ENCODE data around the gene CHML. TPM values are rescaled to one million over a fixed set of nuclear protein-coding genes. Genes with fewer than 3 reads are reported as not detected.

The CHML gene
- total RNA-seq, 1 donor from 2014 or later = 5.7 TPM

DNA sequence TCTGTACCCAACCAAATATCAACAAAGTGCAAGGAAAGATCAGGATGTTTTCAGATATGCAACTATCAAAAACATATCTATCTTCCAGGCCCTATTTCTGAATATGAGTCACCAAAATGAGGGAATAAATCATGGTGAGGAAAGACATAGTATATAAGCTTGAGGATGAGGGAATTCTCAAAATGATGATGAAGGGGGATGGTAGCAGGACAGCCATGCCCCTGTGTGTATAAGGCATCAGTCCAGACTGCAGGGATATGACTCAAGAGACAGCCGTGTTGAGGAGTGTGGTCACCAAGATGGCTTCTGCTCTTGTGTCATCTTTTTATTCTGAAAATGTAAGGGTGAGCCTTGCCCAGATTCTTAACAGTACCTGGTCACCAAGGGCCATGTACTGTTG lies 7.5 kb upstream of the CHML start:
- no peak for DNase-seq (ENCODE audit: low spot score)
- intact Hi-C loops (cut with DNase I) = no loop called here

DNA sequence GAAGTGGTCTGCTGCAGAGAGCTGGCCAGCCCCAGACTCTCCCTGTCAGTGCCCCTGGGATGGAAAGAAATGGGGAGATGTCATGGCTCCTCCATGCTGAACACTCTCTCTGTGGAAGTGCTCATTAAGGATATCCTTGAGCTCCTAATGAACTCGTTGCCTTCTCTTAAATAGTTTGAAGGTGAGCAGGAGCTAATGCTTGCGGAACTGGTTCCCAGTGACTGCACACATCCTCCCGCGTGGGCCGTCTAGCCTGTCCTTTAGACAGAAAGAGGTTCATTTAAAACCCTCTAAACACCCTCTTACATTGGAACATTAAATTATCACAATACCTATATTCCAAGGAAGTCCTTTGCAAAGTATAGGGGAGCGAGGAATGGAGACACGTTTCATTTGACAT lies 6.0 kb upstream of the CHML start:
- DNase-seq (ENCODE audit: low spot score) = no peak
- intact Hi-C loops (cut with DNase I) = no loop called here

GRCh38 chr1:241645199-241645598 lies 5.0 kb upstream of the CHML start:
- no peak for DNase-seq (ENCODE audit: low spot score)

DNA sequence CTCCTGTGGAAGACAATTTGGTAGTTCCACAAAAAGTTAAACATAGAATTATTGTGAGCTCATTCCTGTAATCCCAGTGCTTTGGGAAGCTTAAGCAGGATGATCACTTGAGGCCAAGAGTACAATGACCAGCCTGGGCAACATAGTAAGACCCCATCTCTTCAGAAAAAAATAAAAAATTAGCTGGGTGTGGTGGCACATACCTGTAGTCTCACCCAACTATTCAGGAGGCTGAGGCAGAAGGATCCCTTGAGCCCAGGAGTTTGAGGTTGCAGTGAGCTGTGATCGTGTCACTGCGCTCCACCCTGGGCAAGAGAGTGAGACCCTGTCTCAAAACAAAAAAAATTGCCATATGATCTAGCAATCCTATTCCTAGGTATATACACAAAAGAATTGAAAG lies 4.1 kb upstream of the CHML start:
- intact Hi-C loops (cut with DNase I) = loop anchor here (5.0 kb wide), 1 partner anchor 127 kb away; the partner anchor contains the start of gene FH
- DNase-seq (ENCODE audit: low spot score) = no peak

More at GRCh38 chr1:241645199-241645598, 5.0 kb upstream of the CHML start:
- intact Hi-C loops (cut with DNase I) = no loop called here

DNA sequence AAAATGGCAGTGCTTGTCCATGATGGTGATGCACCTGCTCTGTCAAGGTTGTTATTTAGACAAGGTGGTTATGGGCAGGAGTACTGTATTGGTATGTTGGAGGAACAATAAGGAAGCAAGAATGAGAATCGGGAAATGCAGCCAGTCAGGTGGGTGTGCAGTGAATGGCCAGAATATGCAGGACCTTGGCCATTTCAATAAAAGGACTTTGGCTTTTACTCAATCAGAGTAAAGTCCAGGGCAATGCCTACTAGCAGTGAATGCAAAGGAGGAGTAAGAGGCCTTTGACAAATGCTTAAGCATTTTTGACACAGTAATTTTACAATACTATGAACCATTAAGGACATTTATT lies 2.4 kb upstream of the CHML start:
- no peak for DNase-seq (ENCODE audit: low spot score)
- intact Hi-C loops (cut with DNase I) = loop anchor here (5.0 kb wide), 1 partner anchor 125 kb away; the partner anchor contains the start of gene FH

GRCh38 chr1:241641773-241642592 lies 1.8 kb upstream of the CHML start:
- no peak for DNase-seq (ENCODE audit: low spot score)
- intact Hi-C loops (cut with DNase I) = loop anchor here (5.0 kb wide), 1 partner anchor 125 kb away; the partner anchor contains the start of gene FH

DNA sequence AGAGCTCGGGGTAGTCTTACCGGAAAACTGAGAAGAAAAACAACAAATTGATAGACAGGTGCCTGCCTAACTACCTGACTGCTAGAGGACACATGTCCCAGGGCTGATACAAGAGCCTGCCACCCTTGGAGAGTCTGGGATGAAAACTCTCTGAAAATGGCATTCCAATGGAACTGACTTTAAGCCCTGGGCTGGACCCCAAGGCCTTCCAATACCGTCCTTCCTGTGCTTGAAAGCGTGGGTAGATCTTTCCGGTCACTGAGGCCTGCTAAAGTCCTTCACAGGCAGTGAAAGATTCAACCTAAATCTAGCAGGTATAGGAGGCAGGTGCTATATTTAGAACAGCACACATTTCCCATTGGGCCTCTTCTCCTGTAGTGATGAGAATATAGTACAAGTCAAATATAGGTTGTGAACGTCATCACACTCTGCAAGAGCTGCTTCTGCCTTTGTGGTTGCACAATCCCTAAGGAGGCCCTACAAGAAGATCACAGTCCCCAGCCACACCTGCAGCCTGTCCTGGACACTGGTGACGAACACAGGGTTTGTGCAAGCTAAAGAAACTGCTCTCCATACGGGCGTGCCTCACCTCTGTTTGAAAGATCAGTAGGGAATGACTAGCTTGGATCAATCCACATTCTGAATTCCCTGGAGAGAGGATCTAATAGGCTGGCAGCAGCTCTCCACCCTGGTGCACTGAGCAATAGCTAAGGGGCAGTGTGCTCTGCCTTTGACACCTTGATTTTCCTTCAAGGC lies 876 bp upstream of the CHML start:
- no peak for DNase-seq (ENCODE audit: low spot score)
- intact Hi-C loops (cut with DNase I) = loop anchor here (5.0 kb wide), 1 partner anchor 124 kb away; the partner anchor contains the start of gene FH

GRCh38 chr1:241639623-241640148 lies 483 bp downstream of the CHML start:
- DNase-seq (ENCODE audit: low spot score) = no peak
- intact Hi-C loops (cut with DNase I) = loop anchor here (5.0 to 10.0 kb wide), 2 partner anchors 122 to 205 kb away; partner anchors contain the start of genes EXO1 and FH

DNA sequence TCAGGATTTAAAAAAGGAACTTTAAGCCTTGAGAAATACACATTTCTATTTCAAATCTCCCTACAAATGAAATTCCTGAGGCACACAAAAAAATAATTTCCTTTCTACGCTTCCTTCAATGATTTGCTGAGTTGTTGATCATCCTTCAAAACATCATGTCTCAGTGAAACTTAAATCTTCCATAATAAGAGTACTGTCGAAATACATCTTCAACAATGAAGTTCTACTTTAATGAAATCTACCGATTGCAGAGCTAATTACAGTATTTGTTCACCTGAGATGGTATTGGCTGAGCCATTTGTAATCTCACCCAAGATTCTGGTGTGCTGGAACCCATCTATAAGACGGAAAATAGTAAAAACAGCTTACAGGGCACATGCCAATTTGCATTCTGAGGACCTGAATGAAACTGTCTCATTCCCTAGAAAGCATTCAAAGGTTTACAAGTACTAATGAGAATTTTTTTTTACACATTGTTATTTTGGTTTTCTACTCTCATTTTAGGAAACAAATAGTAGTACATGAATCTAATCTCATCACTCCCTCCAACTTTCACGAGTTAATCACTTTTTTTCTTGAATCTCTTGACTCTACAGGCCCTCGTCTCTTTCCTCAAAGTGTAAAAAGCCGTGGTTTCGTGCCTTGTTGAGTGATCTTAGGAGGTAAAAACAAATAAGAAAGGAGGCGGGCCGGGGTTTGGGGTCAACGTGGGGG lies 1.1 kb downstream of the CHML start:
- intact Hi-C loops (cut with DNase I) = loop anchor here (10.0 kb wide), 1 partner anchor 206 kb away; the partner anchor contains the start of gene EXO1
- DNase-seq (ENCODE audit: low spot score) = no peak

DNA sequence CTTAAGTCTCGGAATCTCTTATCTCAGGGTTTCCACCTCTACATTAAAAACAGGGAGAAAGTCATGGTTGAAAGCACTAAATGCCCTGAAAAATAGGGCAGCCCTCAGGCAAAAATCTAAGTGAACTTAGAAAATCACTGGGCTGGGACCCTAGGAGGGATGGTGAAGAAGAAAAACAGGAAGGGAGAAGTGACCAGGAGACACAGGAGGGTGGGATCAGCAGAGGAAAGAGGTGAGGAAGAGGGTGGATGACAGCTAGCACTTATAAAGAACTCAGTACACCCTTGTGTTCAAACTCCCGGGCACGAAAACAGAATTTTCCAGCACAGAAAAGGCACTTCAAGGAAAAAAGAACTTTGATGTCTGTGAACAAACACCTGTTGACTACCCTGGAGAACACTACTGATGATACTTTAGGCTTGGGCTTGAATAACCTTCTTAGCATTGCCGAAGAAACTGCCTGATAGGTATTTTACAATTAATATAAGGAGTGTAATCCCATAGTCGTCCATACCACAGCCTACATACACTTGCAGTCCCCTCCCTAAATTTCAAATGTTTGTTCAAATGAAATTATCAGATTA lies 2.0 kb downstream of the CHML start:
- intact Hi-C loops (cut with DNase I) = loop anchor here (10.0 kb wide), 1 partner anchor 207 kb away; the partner anchor contains the start of gene EXO1
- no peak for DNase-seq (ENCODE audit: low spot score)

DNA sequence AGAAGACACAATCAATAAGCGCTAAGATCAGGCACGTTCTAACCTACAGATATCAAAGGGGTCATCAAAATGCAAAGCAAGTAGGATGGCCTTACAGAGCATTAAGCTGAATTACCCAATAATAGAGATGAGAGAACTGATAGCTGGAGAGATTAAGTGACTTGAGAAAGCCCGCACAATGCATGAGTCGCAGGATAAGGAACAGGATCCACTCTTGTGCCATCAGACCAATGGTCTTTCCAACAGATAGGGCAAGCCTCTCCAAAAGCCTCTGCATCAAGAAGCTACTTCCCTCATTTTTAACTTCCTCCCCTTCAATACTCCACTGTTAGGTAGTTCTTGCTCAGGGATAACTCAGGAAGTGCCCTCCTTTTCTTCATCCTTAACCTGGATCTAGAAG lies 2.6 kb downstream of the CHML start:
- intact Hi-C loops (cut with DNase I) = loop anchor here (10.0 kb wide), 1 partner anchor 207 kb away; the partner anchor contains the start of gene EXO1
- DNase-seq (ENCODE audit: low spot score) = no peak

- intact Hi-C loops (cut with DNase I) = loop anchor here (10.0 kb wide), 1 partner anchor 208 kb away; the partner anchor contains the start of gene EXO1
Measured at GRCh38 chr1:241637046-241637590, 3.1 kb downstream of the CHML start.

DNA sequence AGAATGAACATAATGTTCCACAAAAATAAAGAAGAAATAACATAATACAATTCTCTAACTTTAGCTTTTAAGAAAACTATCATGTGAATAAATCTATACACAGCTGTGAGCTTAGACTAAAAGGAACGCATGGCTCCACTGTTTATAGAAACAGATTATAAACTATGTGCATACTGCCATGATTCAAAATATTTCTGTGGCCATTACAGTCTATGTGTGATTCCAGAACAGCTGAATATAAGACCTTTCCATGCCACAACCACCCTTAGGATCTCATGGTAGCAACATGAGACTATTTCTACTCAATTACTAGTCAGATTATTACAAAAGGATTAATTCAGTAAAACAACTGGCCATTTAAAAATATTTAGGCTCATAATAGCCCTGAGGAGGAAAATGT lies 3.9 kb downstream of the CHML start:
- DNase-seq (ENCODE audit: low spot score) = no peak
- intact Hi-C loops (cut with DNase I) = loop anchor here (10.0 kb wide), 1 partner anchor 209 kb away; the partner anchor contains the start of gene EXO1

More at GRCh38 chr1:241637046-241637590, 3.1 kb downstream of the CHML start:
- no peak for DNase-seq (ENCODE audit: low spot score)

DNA sequence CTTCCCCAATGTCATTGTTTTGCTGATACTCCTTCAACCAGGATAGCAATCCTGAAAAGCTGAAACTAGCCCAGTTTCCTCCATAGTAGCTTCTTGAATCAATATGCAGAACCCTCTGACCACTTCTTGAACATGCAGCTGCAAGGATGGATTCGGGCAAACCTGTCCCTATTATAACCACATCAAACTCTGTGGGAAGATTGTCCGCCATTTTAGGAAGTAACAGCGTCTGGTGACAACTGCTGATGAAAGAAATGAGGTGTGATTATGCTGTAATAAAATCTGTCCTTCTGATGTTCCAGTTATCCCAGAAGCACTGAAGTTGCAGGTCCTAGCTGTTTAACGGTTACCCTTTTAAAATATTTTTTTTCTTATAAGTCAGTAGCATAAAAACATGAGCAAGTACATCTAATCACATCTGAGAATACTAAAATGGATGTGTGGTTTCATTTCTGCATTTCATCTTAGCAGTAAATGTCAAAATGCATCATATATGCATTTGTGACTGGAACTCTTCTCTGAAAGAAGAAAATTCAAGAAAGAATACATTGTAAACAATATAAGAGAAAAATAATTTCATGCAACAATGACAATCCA lies 4.5 kb downstream of the CHML start:
- intact Hi-C loops (cut with DNase I) = loop anchor here (10.0 kb wide), 1 partner anchor 209 kb away; the partner anchor contains the start of gene EXO1
- no peak for DNase-seq (ENCODE audit: low spot score)

GRCh38 chr1:241632987-241633386 lies 7.2 kb downstream of the CHML start:
- intact Hi-C loops (cut with DNase I) = loop anchor here (10.0 kb wide), 1 partner anchor 212 kb away; the partner anchor contains the start of gene EXO1
- DNase-seq (ENCODE audit: low spot score) = no peak

DNA sequence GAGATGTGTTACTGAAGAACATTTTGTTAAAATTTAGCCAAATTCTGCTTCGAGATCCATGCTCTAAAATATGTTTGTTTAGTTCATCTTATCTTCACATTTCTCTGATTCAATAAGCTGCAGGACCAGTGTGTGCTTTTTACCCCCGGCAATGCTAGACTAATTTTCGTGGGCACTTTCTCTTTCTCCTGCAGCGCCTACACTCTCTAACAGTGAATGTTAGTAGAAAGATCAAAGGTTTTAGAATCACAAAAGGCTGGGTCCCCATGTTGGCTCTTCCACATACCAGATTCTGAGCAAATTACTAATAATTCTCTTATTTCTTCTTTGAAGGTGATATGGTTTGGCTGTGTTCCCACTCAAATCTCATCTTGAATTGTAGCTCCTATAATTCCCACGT lies 8.5 kb downstream of the CHML start:
- intact Hi-C loops (cut with DNase I) = loop anchor here (10.0 kb wide), 1 partner anchor 213 kb away; the partner anchor contains the start of gene EXO1
- no peak for DNase-seq (ENCODE audit: low spot score)

DNA sequence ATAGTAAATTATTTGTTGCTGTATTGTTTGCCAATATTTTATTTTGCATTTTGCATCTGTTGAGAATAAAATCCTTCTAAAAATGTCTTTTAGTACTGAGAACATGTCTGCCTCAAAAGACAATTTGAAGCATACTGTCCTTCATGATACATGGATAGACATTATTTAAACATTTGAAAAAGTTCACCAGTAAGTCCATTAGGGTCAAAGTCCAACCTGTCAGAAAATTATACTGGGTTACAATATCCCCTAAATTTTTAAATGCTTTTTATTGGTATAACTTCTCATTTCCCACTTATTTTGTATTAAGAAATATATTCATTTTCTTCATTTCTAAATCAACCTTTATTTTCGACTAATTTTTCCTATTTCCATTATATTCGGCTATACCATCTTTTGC lies 9.3 kb downstream of the CHML start:
- DNase-seq (ENCODE audit: low spot score) = no peak
- intact Hi-C loops (cut with DNase I) = loop anchor here (10.0 kb wide), 1 partner anchor 214 kb away; the partner anchor contains the start of gene EXO1

GRCh38 chr1:241630476-241630875 lies 9.7 kb downstream of the CHML start:
- intact Hi-C loops (cut with DNase I) = loop anchor here (10.0 kb wide), 1 partner anchor 214 kb away; the partner anchor contains the start of gene EXO1
- no peak for DNase-seq (ENCODE audit: low spot score)
